Activated naive CD8-positive, alpha-beta T cell (primary cell): ENCODE measurements around the gene ANKS1A.

Experiments
- H3K27ac Mint-ChIP-seq: one replicate; pipeline ENCODE4 v1.8.0; 2021; ENCODE audit warnings: mixed read lengths
- H3K27me3 Mint-ChIP-seq: one replicate; pipeline ENCODE4 v1.8.0; 2021; ENCODE audit warnings: mixed read lengths
- H3K36me3 Mint-ChIP-seq: one replicate; pipeline ENCODE4 v1.8.0; 2021; ENCODE audit warnings: mixed read lengths
- H3K4me1 Mint-ChIP-seq: one replicate; pipeline ENCODE4 v1.8.0; 2021; ENCODE audit warnings: low read depth, mixed read lengths
- H3K4me3 Mint-ChIP-seq: one replicate; pipeline ENCODE4 v1.8.0; 2021; ENCODE audit warnings: mild to moderate bottlenecking, mixed read lengths
- H3K9me3 Mint-ChIP-seq: one replicate; pipeline ENCODE4 v1.8.0; 2021; ENCODE audit warnings: low read depth, mixed read lengths

Gene ANKS1A

DNA sequence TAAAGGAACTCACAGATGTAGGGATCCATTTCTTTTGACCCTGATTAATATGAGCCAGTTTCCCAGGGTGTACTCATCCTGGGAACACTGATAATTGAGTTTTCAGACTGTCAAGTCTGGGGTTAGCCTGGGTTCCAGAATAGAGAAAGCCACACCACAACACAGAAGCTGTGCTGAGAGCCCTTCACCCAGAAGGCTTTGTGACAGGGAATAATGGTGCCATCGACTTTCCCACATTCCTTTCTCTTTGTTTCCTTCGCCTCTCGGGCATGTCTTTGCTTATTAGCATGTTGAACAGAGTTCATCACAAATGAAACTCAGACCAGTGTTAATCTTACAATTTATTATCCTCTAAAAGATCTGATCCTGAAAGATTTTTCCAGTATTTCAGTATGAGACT lies 157.0 kb downstream of the ANKS1A start:
- H3K4me1 Mint-ChIP-seq: peaks cover 21% of the 10 kb centered on the region
- H3K27ac Mint-ChIP-seq: no peak overlapping the region
- peaks cover 2% of the 10 kb centered on the region for H3K36me3 Mint-ChIP-seq
- H3K27me3 Mint-ChIP-seq: no peaks in the 10 kb centered on the region
- H3K9me3 Mint-ChIP-seq: no peaks in the 10 kb centered on the region
- H3K4me3 Mint-ChIP-seq: no peak overlapping the region

DNA sequence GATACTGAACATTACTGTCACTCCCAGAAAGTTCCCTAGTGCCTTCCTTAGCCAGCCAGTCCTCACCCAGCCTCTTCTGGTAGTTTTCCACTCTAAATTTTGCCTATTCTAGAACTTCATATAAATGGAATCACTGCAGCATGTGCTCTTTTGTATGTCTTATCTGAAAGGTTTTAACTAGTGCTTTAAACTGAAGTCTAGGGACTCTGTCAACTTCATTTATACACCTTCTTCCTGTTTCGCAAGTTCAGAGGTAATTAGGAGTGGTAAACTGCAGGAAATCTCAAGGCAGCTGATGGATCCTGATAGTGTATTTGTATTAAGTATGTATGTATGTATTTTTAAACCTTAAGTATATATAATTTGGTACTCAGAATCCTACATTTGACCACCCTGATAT lies 157.8 kb downstream of the ANKS1A start:
- Mint-ChIP-seq H3K36me3 (no peaks in the 10 kb centered on the region), H3K27me3 (no peaks in the 10 kb centered on the region), H3K9me3 (no peaks in the 10 kb centered on the region), H3K4me3 (no peak overlapping the region), H3K27ac (no peak overlapping the region), H3K4me1 (peaks cover 21% of the 10 kb centered on the region)

DNA sequence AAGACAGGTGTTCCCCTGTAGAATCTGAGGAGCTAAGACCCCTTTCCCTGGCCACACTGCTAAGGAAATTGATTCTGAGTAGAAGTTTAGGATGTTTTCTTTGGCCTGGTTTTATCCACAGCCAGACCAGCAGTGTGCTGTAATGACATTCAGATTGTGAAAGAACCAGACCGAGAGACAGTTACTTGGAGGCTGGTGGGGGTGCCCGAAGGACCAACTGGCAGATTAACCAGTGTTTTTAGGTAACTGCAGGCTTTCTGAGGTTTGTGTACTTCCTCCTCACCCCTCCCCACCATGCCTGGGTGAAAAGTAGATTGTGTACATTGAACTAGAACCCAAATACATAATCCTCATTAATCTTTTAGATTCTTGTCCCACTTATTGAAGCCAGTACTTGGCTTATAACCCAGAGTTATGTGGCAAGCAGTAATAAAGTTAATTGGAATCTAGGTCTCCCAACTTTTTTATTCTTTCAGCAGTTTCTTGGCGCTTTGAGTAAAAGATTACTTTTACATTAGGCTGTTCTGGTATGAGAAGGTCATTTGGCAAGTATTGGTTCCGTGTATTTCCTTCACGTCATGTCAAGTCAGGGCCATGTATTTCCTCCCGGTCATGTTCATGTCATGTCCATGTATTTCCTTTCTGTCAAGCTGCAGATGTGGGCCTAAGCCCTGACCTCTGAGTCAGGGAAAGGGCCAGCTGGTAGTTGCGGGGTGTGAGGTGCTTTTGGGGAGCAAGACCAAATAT lies 158.4 kb downstream of the ANKS1A start:
- Mint-ChIP-seq H3K4me1 (peaks cover 21% of the 10 kb centered on the region), H3K4me3 (no peak overlapping the region), H3K9me3 (no peaks in the 10 kb centered on the region), H3K36me3 (no peaks in the 10 kb centered on the region), H3K27ac (no peak overlapping the region), H3K27me3 (no peaks in the 10 kb centered on the region)

DNA sequence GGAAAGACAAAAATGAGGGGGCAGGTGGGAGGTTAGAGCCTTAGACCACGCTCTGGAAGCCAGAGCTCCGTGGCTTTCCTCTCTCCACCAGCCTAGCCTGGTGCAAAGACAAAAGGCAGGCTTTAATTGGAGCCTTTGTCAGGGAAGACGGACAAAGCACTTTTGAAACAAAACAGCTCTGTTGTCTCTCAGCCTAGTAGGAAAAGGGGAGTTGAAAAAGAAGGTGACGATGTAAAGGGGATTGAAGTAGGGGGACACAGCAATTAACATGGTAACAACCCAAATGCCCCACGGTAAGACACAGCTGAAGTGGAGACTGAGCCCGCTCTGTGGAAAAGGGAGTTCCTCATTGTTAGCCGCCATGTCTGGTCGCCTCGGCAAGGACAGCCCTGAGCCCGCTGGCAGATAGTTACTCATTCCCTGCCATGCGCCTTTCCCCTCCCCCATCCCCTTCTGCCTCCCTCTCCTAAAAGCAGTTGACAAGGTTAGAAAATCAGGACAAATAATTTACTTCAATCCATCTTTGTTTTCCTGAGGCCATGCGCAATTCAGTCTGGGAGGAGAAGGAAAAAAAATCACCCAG lies 159.1 kb downstream of the ANKS1A start:
- no peak overlapping the region for H3K4me3 Mint-ChIP-seq
- H3K27ac Mint-ChIP-seq: no peak overlapping the region
- peaks cover 21% of the 10 kb centered on the region for H3K4me1 Mint-ChIP-seq
- no peaks in the 10 kb centered on the region for H3K36me3 Mint-ChIP-seq
- H3K27me3 Mint-ChIP-seq: no peaks in the 10 kb centered on the region
- H3K9me3 Mint-ChIP-seq: no peaks in the 10 kb centered on the region

DNA sequence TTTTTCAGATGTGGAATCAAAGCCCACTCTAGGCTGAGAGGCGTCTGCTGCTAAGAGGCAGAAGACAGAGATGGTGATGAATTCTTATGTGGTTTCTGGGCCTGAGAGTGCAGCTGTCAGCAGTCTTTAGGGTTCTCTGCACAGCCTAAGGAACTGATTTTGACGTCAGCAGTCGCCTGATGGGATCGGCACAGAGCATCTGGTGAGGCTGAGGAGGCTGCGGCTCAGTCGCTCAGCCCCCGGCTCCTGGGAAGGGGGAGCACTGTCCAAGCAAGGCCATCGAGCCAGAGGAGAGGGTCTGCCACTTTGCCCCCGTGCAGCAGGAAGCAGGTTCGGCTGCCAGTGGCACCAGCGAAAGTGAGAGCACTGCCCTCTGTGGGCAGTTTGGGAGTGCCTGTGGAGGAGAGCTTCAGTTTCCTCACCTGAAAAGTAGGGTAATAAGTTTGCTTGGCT lies 159.6 kb downstream of the ANKS1A start:
- Mint-ChIP-seq H3K27ac (no peak overlapping the region), H3K27me3 (no peaks in the 10 kb centered on the region), H3K9me3 (no peaks in the 10 kb centered on the region), H3K4me1 (peaks cover 21% of the 10 kb centered on the region), H3K4me3 (no peak overlapping the region), H3K36me3 (no peaks in the 10 kb centered on the region)

DNA sequence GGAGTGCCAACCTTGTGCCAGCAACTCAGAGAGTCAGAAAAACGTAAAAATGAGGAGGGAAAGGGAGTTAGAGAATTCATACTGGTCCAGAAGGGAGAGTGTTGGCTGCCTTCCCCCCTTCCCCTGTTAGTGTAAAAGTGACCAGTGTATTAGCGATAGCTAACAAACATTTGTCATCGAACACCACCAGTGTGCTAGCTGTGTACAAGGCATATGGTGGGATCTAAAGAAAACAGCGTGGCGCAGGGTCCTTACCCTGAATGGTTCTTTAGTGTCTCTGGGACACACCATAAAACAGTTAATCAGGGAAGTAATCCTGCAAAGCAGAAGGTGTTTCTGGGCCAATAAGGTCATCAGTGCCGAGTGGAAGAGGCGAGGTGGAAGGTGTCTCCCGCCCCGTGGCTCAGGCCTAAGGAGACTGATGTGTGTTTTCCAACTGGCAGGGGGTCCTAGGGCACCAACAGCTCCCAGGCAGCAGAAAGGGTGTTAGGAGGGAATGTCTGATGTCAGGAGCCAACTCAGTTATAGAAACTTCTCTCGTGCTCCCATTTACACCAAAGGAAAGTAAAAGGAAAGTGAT lies 160.2 kb downstream of the ANKS1A start:
- H3K9me3 Mint-ChIP-seq: no peaks in the 10 kb centered on the region
- no peak overlapping the region for H3K27ac Mint-ChIP-seq
- no peak overlapping the region for H3K4me3 Mint-ChIP-seq
- H3K27me3 Mint-ChIP-seq: no peaks in the 10 kb centered on the region
- no peaks in the 10 kb centered on the region for H3K36me3 Mint-ChIP-seq
- H3K4me1 Mint-ChIP-seq: peaks cover 21% of the 10 kb centered on the region

DNA sequence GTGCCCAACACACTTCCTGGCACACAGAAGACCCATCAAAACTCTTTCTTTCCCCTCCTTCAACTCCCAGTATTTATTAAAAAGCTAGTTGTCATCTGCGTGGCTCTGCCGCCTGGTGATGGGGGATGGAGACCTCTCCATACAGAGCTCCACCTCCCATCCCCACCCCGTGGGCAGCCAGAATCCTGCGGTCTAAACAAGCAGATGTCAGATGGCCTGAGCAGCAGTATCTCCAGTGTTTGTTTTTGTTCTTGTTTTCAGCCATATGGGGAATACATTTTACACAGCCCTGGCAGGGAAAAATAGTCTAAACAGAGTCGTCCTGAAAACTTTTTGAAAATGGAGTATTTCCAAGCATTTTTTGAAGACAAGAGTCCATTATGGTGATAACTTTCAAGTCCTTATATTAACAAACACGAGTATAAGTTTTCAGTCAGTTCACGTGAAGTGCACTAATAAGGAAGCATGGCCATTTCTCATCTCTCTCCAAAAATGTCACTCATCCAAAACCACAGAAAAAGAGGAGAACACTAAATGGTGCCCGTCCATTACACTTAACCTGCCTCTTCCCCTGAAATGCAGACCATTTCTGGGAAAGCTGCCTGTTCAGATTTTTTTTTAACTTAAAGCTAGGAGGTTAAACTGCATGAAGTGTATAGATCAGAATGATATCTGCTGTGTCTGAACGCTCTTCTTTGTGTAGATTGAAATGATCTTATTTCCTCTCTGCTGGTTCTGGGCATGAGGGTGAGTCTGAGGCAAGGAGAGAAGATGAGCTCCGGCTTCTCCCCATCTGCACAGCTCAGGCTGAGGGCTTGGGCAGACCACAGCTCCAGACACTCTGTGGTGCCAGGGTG lies 161.1 kb downstream of the ANKS1A start:
- Mint-ChIP-seq H3K9me3 (no peaks in the 10 kb centered on the region), H3K27ac (no peak overlapping the region), H3K27me3 (no peaks in the 10 kb centered on the region), H3K36me3 (no peaks in the 10 kb centered on the region), H3K4me3 (no peak overlapping the region), H3K4me1 (peaks cover 21% of the 10 kb centered on the region)

DNA sequence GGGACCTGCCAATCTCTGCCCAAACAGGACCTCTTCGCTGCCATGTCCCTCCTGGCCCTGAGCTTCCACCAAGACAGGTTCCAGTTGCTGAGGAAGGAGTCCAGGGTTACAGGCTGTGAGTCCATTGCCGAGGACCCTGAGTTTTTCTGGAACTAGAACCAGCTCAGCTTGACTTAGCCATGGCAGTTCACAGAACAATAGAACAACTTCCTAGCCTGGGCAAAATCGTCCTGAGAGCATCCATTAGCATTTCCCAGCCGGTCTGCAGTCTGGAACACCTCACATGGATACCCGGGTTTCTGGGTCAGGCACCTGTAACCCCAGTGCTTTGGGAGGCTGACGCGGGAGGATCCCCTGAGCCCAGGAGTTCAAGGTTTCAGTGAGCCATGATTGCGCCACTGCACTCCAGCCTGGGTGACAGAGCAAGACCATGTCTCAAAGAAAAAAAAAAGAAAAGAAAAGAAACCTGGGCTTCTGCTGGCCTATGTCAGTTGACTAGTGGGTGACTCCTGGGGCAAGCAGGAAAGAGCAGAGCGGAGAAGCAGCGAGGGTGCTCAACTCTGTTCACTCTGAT lies 161.8 kb downstream of the ANKS1A start:
- Mint-ChIP-seq H3K27me3 (no peaks in the 10 kb centered on the region), H3K4me1 (peaks cover 21% of the 10 kb centered on the region), H3K9me3 (no peaks in the 10 kb centered on the region), H3K36me3 (no peaks in the 10 kb centered on the region), H3K4me3 (no peak overlapping the region), H3K27ac (no peak overlapping the region)

DNA sequence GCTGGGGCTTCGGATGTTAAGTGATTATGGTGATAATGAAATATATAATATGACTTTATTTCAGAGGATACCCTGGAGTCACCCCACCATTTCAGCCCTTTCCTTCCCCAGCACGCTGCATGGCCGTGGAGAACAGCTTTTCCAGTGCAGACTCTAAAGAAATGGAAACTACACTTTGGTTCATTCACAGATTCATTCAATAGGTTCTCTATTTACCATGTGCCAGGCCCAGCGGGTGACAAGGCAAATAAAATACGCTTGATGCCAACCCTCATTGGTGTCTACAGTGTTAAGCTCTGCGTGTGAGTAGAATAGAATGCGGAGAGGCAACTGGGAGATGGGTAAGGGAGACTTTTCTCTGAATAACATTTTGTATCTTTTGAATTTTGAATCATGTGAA lies 162.3 kb downstream of the ANKS1A start:
- Mint-ChIP-seq H3K9me3 (no peaks in the 10 kb centered on the region), H3K36me3 (no peaks in the 10 kb centered on the region), H3K4me1 (peaks cover 18% of the 10 kb centered on the region), H3K27me3 (no peaks in the 10 kb centered on the region), H3K4me3 (no peak overlapping the region), H3K27ac (no peak overlapping the region)

DNA sequence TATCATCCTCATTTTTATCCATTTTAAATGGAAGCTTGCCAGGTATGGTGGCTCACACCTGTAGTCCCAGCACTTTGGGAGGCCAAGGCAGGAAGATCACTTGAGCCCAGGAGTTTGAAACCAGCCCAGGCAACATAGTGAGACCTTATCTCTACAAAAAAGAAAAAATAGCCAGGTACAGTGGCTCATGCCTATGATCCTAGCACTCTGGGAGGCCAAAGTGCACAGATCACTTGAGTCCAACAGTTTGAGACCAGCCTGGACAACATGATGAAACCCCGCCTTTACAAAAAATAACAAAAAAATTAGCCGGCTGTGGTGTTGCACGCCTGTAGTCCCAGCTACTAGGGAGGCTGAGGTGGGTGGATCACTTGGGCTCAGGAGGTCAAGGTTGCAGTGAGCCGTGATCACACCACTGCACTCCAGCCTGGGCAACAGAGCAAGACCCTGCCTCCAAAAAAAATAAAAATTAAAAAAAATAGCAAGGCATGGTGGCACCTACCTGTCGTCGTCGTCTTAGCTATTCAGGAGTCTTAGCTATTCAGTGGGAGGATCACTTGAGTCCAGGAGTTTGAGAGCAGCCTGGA lies 163.0 kb downstream of the ANKS1A start:
- no peaks in the 10 kb centered on the region for H3K36me3 Mint-ChIP-seq
- H3K4me1 Mint-ChIP-seq: peaks cover 11% of the 10 kb centered on the region
- no peaks in the 10 kb centered on the region for H3K9me3 Mint-ChIP-seq
- H3K4me3 Mint-ChIP-seq: no peak overlapping the region
- H3K27ac Mint-ChIP-seq: no peak overlapping the region
- no peaks in the 10 kb centered on the region for H3K27me3 Mint-ChIP-seq

DNA sequence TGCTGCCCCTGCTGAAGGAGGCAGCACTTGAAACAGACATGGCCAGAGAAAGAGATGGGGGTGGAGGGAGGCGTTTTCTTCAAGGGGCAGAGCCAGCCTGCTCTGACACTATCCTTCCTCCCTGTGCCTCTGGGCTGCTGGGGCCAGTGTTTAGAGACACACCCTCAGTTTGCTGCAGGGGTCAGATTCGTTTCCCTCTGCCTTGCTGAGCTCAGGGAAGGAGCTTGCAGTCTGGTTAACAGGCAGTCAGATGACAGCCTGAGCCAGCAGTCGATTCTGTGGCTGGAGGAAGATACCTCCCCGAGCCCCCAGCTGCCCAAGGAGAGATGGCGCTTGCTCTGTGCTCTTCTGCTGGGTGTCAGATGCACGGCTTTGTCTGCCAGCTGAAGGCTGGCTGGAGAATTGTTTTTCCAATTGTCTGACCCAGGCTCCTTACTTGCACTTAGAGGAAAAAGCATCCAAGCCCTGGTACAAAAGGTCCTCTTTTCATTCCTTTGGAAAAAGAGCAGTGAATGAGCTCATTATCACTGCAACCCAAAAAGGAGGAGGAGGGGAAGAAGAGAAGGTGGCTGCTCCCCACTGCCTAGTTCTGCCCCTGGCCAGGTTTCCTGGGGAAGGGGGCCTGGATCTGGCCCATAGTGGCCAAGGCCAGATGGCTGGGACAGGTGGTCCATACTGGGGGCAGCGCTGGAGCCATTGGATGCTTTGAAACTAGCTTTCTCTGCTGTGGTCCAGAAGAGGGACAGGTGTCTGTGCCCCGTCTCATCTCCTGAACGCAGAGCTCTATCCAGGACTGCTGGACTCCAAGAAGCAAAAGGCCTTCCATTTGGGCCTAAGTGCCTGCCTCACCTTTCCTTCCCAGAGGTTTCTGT lies 163.9 kb downstream of the ANKS1A start:
- H3K36me3 Mint-ChIP-seq: no peaks in the 10 kb centered on the region
- no peaks in the 10 kb centered on the region for H3K27me3 Mint-ChIP-seq
- H3K9me3 Mint-ChIP-seq: no peaks in the 10 kb centered on the region
- H3K4me3 Mint-ChIP-seq: no peak overlapping the region
- H3K27ac Mint-ChIP-seq: no peak overlapping the region
- peaks cover 4% of the 10 kb centered on the region for H3K4me1 Mint-ChIP-seq

DNA sequence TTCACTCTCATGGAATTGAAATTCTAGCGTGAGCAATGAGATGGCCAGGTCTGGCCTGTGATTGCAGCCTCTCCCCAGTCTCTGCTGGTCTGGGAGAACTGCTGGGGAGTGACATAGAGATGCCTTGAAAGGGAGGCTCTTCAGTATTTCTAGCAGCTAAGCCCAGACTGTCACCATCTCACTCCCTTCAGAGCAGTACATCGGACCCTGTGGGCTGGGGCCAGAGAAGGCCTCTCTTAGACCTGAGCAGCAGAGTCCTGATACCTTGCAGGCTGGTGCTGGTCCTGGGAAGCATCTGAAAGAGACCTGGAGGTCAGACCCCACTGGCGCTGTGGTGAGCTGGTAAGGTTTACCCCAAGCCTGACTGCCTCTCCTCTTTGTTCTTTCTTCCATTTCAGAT lies 164.6 kb downstream of the ANKS1A start:
- Mint-ChIP-seq H3K4me1 (peaks cover 8% of the 10 kb centered on the region), H3K36me3 (no peaks in the 10 kb centered on the region), H3K27ac (no peak overlapping the region), H3K9me3 (no peaks in the 10 kb centered on the region), H3K27me3 (no peaks in the 10 kb centered on the region), H3K4me3 (no peak overlapping the region)

DNA sequence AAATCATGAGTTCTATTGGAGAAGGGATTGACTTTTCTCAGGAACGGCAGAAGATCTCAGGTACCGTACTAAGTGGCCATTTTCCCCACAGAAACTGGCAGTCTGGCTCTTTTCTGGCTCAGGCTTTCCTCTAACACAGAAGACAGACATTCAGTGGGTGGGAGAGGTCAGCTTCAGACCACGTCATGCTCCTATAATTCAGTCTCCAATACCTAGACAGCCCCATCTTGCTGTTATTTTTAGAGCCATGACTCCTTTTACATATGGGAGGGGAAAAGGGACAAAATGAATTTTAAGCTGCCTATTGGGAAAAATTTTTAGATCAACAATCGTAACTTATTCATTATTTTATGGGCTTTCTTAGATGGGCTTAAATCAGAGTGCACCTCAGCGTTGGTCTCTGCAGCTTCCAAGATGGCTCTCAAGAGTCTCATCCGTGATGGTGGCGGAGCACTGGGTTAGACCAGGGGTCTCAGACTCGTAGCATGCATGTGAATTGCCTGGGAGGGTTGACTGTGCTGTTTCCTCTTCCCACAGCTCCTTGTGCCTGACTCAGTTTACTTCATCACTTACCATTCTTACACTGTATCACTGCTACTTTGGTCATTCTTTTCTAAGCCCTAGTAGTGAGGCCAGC lies 165.2 kb downstream of the ANKS1A start:
- H3K27ac Mint-ChIP-seq: no peak overlapping the region
- H3K4me3 Mint-ChIP-seq: no peak overlapping the region
- peaks cover 10% of the 10 kb centered on the region for H3K4me1 Mint-ChIP-seq
- no peaks in the 10 kb centered on the region for H3K9me3 Mint-ChIP-seq
- no peaks in the 10 kb centered on the region for H3K36me3 Mint-ChIP-seq
- H3K27me3 Mint-ChIP-seq: no peaks in the 10 kb centered on the region
